GM20000 (cell line): ENCODE measurements around the gene NQO1.
"Not testable (repeated sequence)": the region's sequence is repeated elsewhere in the genome, so short reads cannot be mapped to it uniquely, and the experiment has no call there.

Source experiments
- DNase-seq: peaks from one replicate; pipeline ENCODE4 v3.0.0; 2012; ENCODE audit warnings: low spot score
- TF ChIP-seq, protein P1 (sequence below): IDR thresholded peaks from 2 replicates; pipeline ENCODE4 v1.5.1; 2012; ENCODE audit warnings: mild to moderate bottlenecking, control low read depth; ENCODE audit errors: extremely low read depth, missing control alignments

NQO1 gene

GRCh38 chr16:69763599-69763942, 37.2 kb upstream of the NQO1 start:
- TF ChIP-seq, protein P1, sequence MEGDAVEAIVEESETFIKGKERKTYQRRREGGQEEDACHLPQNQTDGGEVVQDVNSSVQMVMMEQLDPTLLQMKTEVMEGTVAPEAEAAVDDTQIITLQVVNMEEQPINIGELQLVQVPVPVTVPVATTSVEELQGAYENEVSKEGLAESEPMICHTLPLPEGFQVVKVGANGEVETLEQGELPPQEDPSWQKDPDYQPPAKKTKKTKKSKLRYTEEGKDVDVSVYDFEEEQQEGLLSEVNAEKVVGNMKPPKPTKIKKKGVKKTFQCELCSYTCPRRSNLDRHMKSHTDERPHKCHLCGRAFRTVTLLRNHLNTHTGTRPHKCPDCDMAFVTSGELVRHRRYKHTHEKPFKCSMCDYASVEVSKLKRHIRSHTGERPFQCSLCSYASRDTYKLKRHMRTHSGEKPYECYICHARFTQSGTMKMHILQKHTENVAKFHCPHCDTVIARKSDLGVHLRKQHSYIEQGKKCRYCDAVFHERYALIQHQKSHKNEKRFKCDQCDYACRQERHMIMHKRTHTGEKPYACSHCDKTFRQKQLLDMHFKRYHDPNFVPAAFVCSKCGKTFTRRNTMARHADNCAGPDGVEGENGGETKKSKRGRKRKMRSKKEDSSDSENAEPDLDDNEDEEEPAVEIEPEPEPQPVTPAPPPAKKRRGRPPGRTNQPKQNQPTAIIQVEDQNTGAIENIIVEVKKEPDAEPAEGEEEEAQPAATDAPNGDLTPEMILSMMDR, result no peak
- no peak for DNase-seq

- peak; percentile 31 for DNase-seq
- TF ChIP-seq, protein P1, result no peak
Observed at GRCh38 chr16:69762814-69763598, 36.6 kb upstream of the NQO1 start.

DNA sequence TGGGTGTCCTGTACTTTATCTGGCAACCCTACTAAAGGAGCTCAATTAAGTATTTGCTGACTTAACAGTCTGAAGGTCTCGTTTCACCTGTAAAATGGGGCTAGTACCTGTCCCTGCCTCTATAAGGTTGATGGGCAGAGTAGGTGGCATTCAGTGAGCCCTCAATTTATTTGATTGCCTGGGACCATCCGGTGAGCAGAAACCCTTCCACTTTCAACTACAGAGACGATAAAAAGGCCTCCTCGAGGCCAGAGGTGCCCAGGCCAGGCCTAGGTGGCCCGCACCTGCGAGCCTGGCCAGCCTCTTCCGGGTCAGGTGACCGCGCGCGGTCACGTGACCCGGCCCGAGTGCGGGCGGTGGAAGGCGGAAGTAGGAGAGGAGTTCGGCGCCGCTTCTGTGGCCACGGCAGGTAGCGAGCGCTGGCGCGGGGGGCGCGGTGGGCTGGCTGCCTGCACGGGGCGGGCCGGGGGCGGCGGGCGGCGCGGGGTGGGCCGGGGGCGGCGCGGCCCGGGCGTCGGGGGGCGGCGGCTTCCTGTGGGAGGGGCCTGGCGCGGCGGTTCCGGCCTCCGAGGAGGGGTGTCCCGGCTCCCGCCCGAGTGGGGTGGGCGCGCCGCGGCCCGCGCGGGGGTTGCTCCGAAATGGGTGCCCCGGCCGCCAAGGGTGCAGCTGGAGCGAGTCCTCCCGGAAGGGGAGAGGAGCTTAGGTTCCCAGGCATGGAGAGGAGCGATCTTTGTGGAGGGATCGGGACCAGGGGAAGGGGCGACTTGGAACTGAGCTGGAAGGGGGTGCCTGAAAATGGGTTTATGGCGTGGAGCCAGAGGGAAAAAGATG, 35.8 kb upstream of the NQO1 start, which contains the start of gene WWP2:
WWP2 (plus strand) TSS at position 350 of the 831 bp plus-strand sequence. CDS start 24,679 bp downstream, outside the sequence.
- TF ChIP-seq, protein P1, result no peak
- peak; percentile 91 for DNase-seq

- not testable (repeated sequence) for DNase-seq
Observed at GRCh38 chr16:69757375-69757774, 31.0 kb upstream of the NQO1 start.

- TF ChIP-seq, protein P1, result no peak
Observed at GRCh38 chr16:69756705-69757104, 30.3 kb upstream of the NQO1 start.

DNA sequence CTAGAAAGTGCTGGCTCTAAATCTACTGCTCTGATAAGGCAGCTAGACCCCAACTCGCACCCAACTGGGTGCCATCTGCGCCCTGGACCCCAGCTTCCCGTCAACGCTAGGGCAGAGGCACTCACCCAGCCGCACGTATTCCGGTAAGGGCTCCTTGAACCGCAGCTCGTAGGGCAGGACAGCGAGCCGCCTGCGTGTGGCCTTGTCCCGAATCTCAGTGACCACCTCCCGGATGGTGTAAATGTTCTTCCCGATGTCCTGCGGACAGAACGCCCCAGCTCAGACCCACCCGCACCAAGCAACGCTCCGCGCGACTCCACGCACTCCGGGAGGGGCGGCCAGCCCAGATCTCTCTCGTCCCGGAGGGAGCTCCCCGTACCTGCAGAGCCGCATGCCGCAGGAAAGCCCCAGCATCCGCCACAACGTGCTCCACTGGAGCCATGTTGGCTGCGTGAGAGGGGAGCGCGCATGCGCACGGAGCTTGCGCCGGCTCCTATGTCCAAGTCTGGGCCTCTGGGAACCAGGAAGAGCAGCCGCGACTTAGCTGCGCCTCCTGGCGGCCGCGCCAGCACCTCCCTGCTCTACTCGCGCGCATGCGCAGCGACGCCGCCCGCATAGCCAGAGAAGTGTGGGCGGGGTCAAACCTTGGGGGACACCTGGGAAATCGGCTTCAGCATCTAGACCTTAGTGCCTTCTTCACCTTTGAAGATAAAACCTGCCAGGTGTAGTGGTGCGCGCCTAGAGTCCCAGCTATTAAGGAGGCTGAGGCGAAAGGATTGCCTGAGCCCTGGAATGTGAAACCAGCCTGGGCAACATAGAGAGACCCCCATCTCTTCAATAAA, 28.3 kb upstream of the NQO1 start, which contains the start of gene NOB1:
NOB1 (minus strand) TSS at position 458 of the 842 bp plus-strand sequence; CDS start at position 442, 16 bp downstream.
- TF ChIP-seq, protein P1, result peak; percentile 97
- peak; percentile 92 for DNase-seq

More at GRCh38 chr16:69756705-69757104, 30.3 kb upstream of the NQO1 start:
- DNase-seq, result no peak

- no peak for DNase-seq
- TF ChIP-seq, protein P1, result no peak
Observed at GRCh38 chr16:69754143-69754468, 27.7 kb upstream of the NQO1 start.
